KG1 (cell line): Measurements from ENCODE around the gene SLC1A3.
"Not testable (repeated sequence)": the region's sequence is repeated elsewhere in the genome, so short reads cannot be mapped to it uniquely, and the experiment has no call there.

Source experiments
- DNase-seq: peaks from one replicate; lab custom pipeline; 2025; lab: John Stamatoyannopoulos, UW

SLC1A3 gene

DNA sequence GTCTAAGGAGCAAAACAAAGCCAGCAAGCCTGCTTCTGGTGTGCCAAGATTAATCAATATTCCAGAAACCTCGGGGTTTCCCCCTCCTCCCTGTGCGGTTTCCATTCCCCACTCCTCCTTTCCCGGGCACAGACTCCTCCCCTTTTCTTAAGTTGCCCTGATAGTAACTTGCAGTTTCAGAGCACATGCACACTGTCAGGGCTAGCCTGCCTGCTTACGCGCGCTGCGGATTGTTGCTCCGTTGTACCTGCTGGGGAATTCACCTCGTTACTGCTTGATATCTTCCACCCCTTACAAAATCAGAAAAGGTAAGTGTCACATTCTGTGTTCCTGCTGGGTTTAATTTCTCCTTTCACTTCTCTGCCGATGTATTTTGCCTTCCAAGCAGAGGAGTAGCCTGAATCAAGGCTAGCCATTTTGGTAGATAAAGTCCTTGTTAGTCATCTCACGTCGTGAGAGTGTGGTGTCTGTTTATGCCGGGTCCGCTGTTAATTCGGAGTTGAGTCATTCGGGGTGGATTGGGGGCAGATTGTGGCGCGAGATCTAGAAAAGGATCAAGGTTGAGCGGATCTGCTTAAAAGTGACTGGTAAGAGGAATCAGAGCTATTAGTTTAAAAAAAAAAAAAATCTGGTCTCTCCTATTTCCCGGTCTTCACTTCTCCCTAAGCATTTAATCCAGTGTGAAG is at the start of gene SLC1A3:
TSS of gene SLC1A3 (plus strand) at position 179 of the 686 bp plus-strand sequence. CDS start 1,818 bp downstream, outside the sequence.
- peak; percentile 50 for DNase-seq

- DNase-seq, result no peak
These were observed 47.8 kb upstream of the SLC1A3 start for GRCh38 chr5:36558641-36559040.

DNA sequence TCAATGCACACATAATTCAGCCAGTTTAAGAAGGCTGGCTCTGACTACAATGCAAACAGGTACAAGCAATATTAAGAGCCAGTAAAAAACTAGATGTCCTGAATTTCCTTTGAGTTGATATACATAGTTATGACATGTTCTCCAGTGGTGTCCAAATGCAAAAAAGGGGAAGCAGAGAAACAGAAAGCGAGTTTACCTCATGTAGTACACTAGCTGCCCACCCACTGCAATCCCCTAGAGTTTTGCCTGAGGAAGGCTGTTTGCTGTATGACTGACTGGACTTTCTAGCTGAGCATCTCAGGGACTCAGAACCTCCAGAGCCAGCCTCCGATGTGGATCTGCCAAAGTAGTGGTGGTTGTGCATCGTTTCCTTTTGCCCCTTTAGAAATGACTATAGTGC is 44.8 kb upstream of the SLC1A3 start:
- DNase-seq, result no peak

- DNase-seq, result no peak
These were observed 36.9 kb upstream of the SLC1A3 start for GRCh38 chr5:36569491-36569890.

DNA sequence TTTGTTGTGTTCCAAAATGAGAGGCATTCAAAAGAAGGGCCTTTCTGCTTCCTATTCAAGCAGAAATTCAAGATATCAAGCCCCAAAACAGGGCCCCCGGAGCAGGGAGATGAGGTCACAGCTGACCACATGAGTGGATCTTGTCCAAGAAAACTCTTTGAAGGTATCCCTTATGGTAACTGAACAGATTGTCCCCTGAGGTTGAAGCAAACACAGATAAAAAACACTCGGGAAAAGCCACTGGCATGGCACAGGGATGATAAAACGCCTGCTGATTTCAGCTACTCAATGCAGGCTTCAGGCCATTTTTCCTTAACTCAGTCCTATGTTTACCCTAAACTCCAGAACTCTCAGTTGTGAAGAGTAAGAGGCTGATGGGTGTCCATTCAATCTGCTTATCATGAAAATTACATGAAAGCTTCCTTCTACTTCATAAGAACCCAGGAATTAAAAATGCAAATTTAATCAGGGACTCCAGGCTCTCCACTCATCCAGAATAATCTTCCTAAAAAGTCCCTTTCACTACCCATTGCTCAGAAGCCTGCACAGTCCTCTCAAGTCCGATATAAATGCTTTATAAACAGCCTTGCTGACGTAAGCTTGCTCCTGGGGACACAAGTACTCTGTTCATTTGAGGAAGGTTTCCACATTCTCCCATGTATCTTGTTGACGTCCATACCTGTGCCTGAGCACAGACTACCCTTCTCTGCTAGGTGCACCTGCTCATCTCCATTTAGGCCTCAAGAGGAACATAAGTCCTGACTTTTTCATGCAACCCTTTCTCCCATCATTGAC is 35.9 kb upstream of the SLC1A3 start:
- DNase-seq, result no peak

DNA sequence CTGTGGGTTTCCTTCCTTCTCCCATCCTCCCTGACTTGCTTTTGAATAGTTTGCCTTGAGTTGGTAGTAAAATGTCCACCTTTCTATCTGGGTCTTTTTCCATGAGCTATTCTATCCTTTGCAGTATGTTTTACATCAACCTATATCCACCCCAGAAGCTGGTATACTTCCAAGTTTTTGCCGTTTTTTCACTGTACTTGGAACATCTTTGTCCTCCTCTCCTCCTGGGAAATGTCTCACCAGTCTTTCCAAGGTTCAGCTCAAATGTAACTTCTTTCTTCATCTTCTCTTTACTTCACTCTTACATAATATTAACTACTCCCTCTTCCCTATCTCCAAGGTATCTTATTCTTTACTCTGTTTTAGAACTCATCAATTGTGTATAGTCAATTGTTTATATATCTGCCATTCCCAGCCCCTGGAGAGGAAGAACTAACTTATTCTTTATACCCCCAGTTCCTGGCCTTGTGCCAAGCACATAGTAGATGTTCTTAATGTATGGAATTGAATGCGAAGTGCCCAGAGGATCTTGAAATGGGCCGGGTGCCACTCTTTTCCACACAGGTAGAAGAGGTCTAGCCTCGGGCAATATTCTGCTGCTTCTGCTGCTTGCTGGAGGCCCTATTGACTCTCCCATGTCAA is 34.9 kb upstream of the SLC1A3 start:
- no peak for DNase-seq

GRCh38 chr5:36573438-36573837 is 33.0 kb upstream of the SLC1A3 start:
- no peak for DNase-seq

DNA sequence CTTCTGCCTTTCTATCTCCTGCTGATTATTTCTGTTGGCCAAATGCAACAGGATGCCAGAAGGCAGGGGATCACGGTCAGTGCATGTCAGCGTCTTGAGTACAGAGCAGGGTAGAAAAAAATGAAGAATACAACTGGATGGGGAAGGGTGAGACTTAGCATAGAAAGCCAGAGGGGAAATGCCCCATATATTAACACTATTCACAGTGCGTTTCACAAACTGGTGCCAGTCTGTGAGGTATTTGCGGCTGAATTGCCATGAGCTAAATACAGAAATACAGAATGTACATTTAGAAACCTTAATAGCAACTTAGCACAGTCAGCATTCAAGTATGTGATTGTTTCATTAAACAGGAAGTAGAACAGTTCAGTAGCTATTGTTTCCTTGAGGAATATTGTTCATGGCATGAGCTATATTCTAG is 31.0 kb upstream of the SLC1A3 start:
- DNase-seq, result no peak

DNA sequence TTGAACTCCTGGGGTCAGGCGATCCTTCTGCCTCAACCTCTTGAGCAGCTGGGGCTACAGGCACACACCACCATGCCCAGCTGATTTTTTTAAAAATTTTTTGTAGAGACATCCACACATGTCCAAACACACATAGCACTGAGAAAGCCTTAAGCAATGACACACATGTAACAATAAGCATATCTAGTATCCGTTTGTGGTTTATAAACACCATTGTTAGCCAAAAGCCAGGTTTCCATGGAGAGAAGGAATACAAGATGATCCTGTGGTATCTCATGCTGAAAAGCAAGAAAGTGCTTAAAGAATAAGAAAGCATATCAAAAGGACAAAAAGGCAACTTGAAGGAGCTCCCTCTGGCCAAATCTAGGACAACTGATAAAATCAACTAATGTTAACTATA is 29.7 kb upstream of the SLC1A3 start:
- DNase-seq, result no peak

- DNase-seq, result not testable (repeated sequence)
These were observed 26.5 kb upstream of the SLC1A3 start for GRCh38 chr5:36579858-36580257.

DNA sequence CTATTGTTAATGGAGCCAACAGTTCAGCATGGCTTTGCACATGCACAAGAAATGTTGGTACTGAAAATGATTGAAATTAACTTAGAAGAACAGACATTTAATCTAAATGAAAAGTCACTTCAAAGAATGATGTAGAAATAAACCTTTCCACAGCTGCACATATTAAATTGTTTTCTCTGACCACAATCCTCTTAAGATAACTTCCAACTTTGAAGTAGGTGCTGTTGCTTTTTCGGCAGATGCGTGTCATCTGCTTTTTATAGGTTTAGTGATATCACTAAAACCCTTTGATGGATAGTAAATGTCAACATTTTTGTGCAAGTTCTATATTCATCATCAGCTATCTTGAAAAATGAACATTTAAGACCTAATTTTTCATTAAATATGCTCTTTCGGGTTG is 25.3 kb upstream of the SLC1A3 start:
- DNase-seq, result no peak

DNA sequence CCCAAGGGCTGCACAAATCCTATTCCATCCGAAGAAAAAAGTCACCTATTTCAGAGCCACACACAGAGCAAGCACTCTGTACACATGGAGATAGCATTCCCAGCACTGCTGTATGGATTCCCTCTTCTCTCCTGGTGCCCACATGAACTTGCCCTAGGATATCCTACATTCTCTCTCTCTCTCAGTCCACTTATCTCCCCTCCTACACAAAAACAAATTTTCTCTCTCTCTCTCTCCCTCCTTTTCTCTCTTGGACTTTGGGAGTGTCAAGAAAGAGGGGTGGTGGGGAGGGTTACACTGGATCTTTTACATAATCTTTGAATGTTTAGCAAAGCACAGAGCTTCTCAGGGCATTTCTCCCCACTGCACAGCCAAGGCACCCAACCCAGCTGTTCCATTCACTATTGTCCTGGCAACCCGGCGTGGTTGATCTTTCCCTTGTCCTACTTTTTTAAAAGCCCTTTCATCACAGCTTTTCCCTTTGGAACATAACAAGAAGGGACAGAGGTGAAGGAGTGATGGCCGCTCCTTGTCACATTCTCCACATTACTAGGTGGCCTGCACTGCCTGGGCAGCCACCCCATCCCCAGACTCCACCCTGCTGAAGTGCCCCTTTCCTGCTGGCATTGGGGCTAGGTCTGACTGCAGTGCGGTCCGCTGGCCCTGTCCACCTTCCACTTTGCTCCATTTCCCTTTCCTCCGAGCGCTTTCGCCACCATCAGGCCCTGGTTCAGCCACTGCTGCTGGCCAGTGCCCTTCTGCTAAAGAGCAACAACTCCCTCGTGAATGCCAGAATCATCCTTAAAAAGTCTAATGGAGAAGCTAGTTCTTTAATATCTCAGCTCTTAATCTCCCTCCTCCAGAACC is 22.2 kb upstream of the SLC1A3 start:
- DNase-seq, result no peak

DNA sequence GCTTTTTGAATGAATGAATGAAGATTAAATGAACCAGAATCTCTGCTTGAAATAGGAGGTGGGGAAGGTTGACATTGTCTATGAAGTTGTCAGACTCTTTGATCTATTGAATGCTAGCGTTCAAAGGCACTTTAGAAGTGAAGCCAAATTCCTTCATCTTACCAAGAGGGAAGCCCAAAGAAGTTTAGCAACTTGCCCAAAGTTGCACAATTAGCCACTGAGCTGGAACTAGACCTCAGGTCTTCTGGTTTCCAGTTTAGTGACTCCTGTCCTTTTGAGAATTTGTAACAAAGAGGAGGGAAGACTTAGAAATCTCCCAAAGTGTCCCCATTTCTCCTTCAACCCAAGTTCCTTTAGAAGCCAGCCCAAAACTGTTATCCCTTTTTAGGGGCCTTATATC is 20.7 kb upstream of the SLC1A3 start:
- no peak for DNase-seq

DNA sequence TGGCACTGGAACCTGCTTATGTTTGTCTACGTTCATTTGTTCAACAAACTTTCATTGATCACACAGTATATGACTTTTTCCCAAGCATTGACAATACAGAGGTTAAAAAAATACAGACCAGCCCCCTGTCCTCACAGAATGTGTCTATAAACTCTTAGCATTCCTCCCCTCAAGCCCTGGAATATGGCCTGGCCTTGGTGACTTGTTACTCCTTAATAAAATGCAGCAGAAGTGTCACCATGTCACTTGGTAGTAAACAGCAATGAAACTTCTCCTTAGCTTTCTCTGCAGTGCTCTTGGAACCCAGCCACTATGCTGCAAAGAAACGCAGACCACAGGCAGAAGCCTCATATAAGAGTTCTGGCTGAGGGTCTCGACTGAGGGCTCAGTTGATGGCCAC is 19.1 kb upstream of the SLC1A3 start:
- no peak for DNase-seq

- DNase-seq, result not testable (repeated sequence)
These were observed 16.7 kb upstream of the SLC1A3 start for GRCh38 chr5:36589735-36590134.

DNA sequence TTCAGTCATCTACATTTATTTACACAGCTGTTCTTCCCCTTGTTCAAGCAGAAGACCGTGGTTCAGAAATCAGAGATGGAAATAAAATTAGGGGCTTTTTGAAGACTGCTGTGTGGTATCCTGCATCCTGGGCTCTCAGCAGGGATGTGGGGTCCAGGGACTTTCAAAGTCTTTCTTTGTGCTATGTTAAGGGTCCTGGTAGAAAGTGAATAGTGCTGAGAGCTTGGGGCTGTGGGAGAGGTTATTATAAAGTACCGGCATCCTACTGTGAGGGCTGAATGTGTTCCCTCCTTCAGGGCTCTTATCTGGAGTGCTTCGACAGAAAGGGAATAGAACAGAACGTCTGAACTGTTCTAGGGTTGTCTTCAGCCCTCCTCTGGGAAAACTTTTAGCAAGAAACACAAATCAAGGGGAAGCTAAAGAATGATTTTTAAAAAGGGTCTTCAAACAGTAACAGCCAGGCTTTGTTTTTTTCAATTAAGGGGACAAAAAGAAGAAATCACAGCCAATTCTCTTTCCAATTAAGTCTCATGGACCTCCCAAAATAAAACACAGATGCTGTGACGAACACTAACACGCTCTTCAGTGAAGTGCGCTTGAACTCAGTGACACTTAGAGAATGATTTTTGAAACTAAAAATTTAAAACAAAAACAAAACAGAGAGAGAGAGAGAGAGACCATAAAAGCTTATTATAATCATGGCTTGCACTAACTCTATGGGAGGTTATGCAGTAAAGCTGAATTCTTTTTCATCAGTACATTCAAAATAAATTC is 15.7 kb upstream of the SLC1A3 start:
- DNase-seq, result no peak

- no peak for DNase-seq
These were observed 12.5 kb upstream of the SLC1A3 start for GRCh38 chr5:36593867-36594266.

GRCh38 chr5:36596247-36596646 is 10.2 kb upstream of the SLC1A3 start:
- DNase-seq, result no peak

- DNase-seq, result no peak
These were observed 9.7 kb upstream of the SLC1A3 start for GRCh38 chr5:36596756-36597155.

DNA sequence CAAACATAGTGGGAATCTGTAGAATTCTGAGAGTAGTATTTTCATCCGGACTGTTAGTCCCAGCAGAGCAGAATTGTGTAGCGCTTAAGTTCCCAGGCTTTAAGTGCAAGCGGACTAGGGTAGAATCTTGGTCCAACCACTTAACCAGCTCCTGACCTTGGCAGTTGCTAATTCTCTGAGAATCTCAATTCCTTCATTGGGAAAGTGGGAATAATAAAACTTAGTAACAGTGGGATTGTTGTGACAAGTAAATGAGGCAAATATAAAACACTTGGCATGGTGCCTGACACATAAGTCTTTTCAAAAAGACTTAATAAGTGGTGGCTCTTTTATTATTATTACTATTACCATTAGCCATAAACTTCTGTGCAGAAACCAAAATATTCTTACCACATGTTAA is 8.4 kb upstream of the SLC1A3 start:
- DNase-seq, result no peak
